IMR-90 (cell line): ENCODE measurements around the gene DMRT2. TPM values are rescaled to one million over a fixed set of nuclear protein-coding genes. Genes with fewer than 3 reads are reported as not detected.

Experiments
- ATAC-seq: fragments of 200-7000 bp; cut with Tn5 transposase; 2 replicates; pipeline ENCODE4 v1.9.1; 2020; ENCODE audit warnings: low read depth, mild to moderate bottlenecking, moderate library complexity
- BruUV-seq: library from RNA; stranded (reverse); fragments of 400-500 nt; replicated peaks from 2 replicates; lab custom pipeline; 2021; lab: Mats Ljungman, UMichigan
- CTCF ChIA-PET: fragments of 300-600 bp; formaldehyde crosslinking; extraction: SDS; loops from one replicate; lab custom pipeline; 2021; ENCODE audit warnings: antibody characterized with exemption; lab: Yijun Ruan, JAX
- POLR2A ChIA-PET: fragments of 300-600 bp; sonication (Branson Sonifier 250); formaldehyde crosslinking; loops from one replicate; lab custom pipeline; 2022; ENCODE audit warnings: antibody characterized with exemption; ENCODE audit not compliant: unreplicated experiment; lab: Charles Lee
- DNase-seq: peaks from one replicate; pipeline ENCODE4 v3.0.0; 2013
- H2AFZ ChIP-seq: replicated peaks from 2 replicates; pipeline ENCODE3; 2013; ENCODE audit warnings: low read length, mild to moderate bottlenecking; ENCODE audit not compliant: poor library complexity
- H2AK5ac ChIP-seq: 2 replicates; pipeline ENCODE4 v1.6.1; 2013; ENCODE audit warnings: low read depth, low read length, inconsistent platforms
- H2AK9ac ChIP-seq: replicated peaks from 2 replicates; pipeline ENCODE3; 2013; ENCODE audit warnings: mild to moderate bottlenecking, low read depth, low read length, moderate library complexity; ENCODE audit not compliant: poor library complexity
- H2BK120ac ChIP-seq: 2 replicates; pipeline ENCODE4 v1.6.1; 2013; ENCODE audit warnings: low read depth, low read length, inconsistent platforms
- H2BK15ac ChIP-seq: 3 replicates; pipeline ENCODE4 v1.6.1; 2013; ENCODE audit warnings: low read depth, low read length, inconsistent platforms
- H2BK20ac ChIP-seq: 2 replicates; pipeline ENCODE4 v1.6.1; 2013; ENCODE audit warnings: low read depth, mild to moderate bottlenecking, inconsistent platforms, low read length, moderate library complexity
- H2BK5ac ChIP-seq: 2 replicates; pipeline ENCODE4 v1.6.1; 2013; ENCODE audit warnings: mild to moderate bottlenecking, low read depth, low read length, inconsistent platforms; ENCODE audit not compliant: poor library complexity, severe bottlenecking
- H3K14ac ChIP-seq: replicated peaks from 2 replicates; pipeline ENCODE4 v1.6.1; 2013; ENCODE audit warnings: low read depth, low read length, inconsistent platforms
- H3K18ac ChIP-seq: 2 replicates; pipeline ENCODE4 v1.6.1; 2013; ENCODE audit warnings: low read depth, low read length, control low read depth
- H3K23ac ChIP-seq: 2 replicates; pipeline ENCODE4 v1.6.1; 2013; ENCODE audit warnings: low read depth, low read length, inconsistent platforms
- H3K27ac ChIP-seq: 2 replicates; pipeline ENCODE4 v1.5.1; 2013; ENCODE audit warnings: mild to moderate bottlenecking, control low read depth, low read length; ENCODE audit not compliant: insufficient read depth
- H3K27me3 ChIP-seq: 2 replicates; pipeline ENCODE4 v1.6.1; 2013; ENCODE audit warnings: low read length; ENCODE audit not compliant: control insufficient read depth, insufficient read depth
- H3K36me3 ChIP-seq: 2 replicates; pipeline ENCODE4 v1.6.1; 2013; ENCODE audit warnings: low read length, mixed read lengths; ENCODE audit not compliant: control insufficient read depth, insufficient read depth
- H3K4ac ChIP-seq: 2 replicates; pipeline ENCODE4 v1.6.1; 2013; ENCODE audit warnings: low read depth, low read length, inconsistent platforms
- H3K4me1 ChIP-seq: 2 replicates; pipeline ENCODE4 v1.6.1; 2013; ENCODE audit warnings: low read length, mixed read lengths; ENCODE audit not compliant: control insufficient read depth, insufficient read depth
- H3K4me2 ChIP-seq: 2 replicates; pipeline ENCODE4 v1.6.1; 2013; ENCODE audit warnings: low read depth, mild to moderate bottlenecking, control low read depth, low read length, moderate library complexity
- H3K4me3 ChIP-seq: 2 replicates; pipeline ENCODE4 v1.5.1; 2013; ENCODE audit warnings: low read depth, mild to moderate bottlenecking, control low read depth, low read length, moderate library complexity; ENCODE audit not compliant: insufficient read depth
- H3K56ac ChIP-seq: 2 replicates; pipeline ENCODE4 v1.6.1; 2013; ENCODE audit warnings: low read length, inconsistent platforms; ENCODE audit not compliant: insufficient read depth; ENCODE audit errors: extremely low read depth
- H3K79me1 ChIP-seq, 2 experiments: 2 replicates each; pipeline ENCODE4 v1.6.1; 2013; ENCODE audit warnings: low read length in 2 of 2, inconsistent platforms in 1 of 2, low read depth in 1 of 2
- H3K9ac ChIP-seq: 2 replicates; pipeline ENCODE4 v1.6.1; 2013; ENCODE audit warnings: low read depth, low read length, control low read depth
- H3K9me1 ChIP-seq: 2 replicates; pipeline ENCODE4 v1.6.1; 2013; ENCODE audit warnings: low read length, inconsistent platforms; ENCODE audit not compliant: insufficient read depth
- H3K9me3 ChIP-seq: 2 replicates; pipeline ENCODE4 v1.6.1; 2013; ENCODE audit warnings: low read length; ENCODE audit not compliant: control insufficient read depth, insufficient read depth
- H4K20me1 ChIP-seq: 2 replicates; pipeline ENCODE4 v1.6.1; 2013; ENCODE audit warnings: low read length, inconsistent platforms; ENCODE audit not compliant: insufficient read depth
- H4K5ac ChIP-seq: 2 replicates; pipeline ENCODE4 v1.6.1; 2013; ENCODE audit warnings: mild to moderate bottlenecking, low read depth, low read length, control low read depth
- H4K8ac ChIP-seq, 2 experiments: 2 replicates each; pipeline ENCODE4 v1.6.1; 2013; ENCODE audit warnings: low read depth in 2 of 2, low read length in 2 of 2, control low read depth in 1 of 2, inconsistent platforms in 1 of 2
- H4K91ac ChIP-seq: 2 replicates; pipeline ENCODE4 v1.6.1; 2013; ENCODE audit warnings: low read depth, low read length, inconsistent platforms; ENCODE audit not compliant: insufficient read depth
- MAZ ChIP-seq: IDR thresholded peaks from 2 replicates; pipeline ENCODE4 v1.6.1; 2012; ENCODE audit warnings: low read depth, mild to moderate bottlenecking, low read length, improper control_type of control experiment, moderate library complexity, borderline replicate concordance
- MXI1 ChIP-seq: IDR thresholded peaks from 2 replicates; pipeline ENCODE4 v1.6.1; 2012; ENCODE audit warnings: low read depth, mild to moderate bottlenecking, low read length, moderate library complexity, borderline replicate concordance
- SMC3 ChIP-seq: fragments of 150-350 bp; IDR thresholded peaks from 2 replicates; pipeline ENCODE4 v1.6.1; 2016; ENCODE audit warnings: low read depth, mild to moderate bottlenecking, antibody characterized with exemption, low read length, moderate library complexity
- dilution Hi-C: fragments of 300-500 bp; cut with HindIII; formaldehyde crosslinking; loops from one replicate; pipeline ENCODE4 v1.14.3; 2018; ENCODE audit warnings: low sequenced_read_pairs; ENCODE audit not compliant: unreplicated experiment
- in situ Hi-C: fragments of 300-500 bp; cut with MboI; formaldehyde crosslinking; loops from 3 replicates; pipeline ENCODE4 v1.14.3; 2019; ENCODE audit warnings: low sequenced_read_pairs, inconsistent platforms, mixed read lengths
- intact Hi-C: fragments of 100-400 bp; cut with micrococcal nuclease; formaldehyde crosslinking; loops from 2 replicates; pipeline ENCODE4 v1.10.0; 2022
- polyA plus RNA-seq, 3 experiments: library from polyadenylated mRNA; depleted of rRNA; stranded (reverse); fragments of >200 nt; gene quantifications; 2 replicates each; pipeline ENCODE4 v1.2.3, GENCODE V29; 2012; ENCODE audit warnings: low replicate concordance in 1 of 3
- total RNA-seq: library from RNA; depleted of rRNA; stranded (reverse); fragments of >200 nt; gene quantifications from 2 replicates; pipeline ENCODE4 v1.2.3, GENCODE V29; 2012
- TF ChIP-seq, protein P1 (sequence below): fragments of 150-350 bp; IDR thresholded peaks from 2 replicates; pipeline ENCODE4 v1.6.1; 2016; ENCODE audit warnings: low read depth, mild to moderate bottlenecking, low read length, moderate library complexity, borderline replicate concordance

DMRT2 gene
- total and polyA plus RNA-seq, 2 of the 4 experiments (the other 2 are of a cell fraction): not detected

DNA sequence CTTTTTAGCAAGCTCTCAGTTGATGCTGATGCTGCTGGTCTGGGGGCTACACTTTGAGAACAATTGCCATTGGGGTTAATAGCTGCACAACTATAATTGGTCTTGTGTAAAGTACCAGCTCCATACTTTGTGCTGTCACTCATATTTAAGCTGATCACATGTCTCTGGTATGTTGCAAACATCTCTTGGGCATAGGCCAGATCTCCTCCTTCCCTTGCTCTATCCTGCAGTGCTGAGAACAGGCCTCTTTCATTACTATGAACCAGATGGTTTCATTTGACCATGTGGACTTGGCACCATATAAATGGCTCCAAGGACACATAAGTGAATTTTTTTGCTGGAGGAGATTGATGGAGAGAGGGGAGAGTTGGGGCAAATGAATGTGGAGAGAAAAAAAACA, 48.4 kb downstream of the DMRT2 start:
- H3K9me1 ChIP-seq: no peaks in the 10 kb centered on the region
- H3K79me1 ChIP-seq: no peaks in the 10 kb centered on the region
- H2BK20ac ChIP-seq: no peak overlapping the region
- H3K56ac ChIP-seq: no peak overlapping the region
- no peaks in the 10 kb centered on the region for H4K20me1 ChIP-seq
- H3K14ac ChIP-seq: no peak overlapping the region
- no peaks in the 10 kb centered on the region for H3K4me1 ChIP-seq
- no peak for DNase-seq
- no peak overlapping the region for H2BK120ac ChIP-seq
- TF ChIP-seq MAZ (no peak), SMC3 (no peak), MXI1 (no peak)
- TF ChIP-seq, protein P1, sequence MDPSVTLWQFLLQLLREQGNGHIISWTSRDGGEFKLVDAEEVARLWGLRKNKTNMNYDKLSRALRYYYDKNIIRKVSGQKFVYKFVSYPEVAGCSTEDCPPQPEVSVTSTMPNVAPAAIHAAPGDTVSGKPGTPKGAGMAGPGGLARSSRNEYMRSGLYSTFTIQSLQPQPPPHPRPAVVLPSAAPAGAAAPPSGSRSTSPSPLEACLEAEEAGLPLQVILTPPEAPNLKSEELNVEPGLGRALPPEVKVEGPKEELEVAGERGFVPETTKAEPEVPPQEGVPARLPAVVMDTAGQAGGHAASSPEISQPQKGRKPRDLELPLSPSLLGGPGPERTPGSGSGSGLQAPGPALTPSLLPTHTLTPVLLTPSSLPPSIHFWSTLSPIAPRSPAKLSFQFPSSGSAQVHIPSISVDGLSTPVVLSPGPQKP: no peak
- no peak overlapping the region for H3K23ac ChIP-seq
- no peak overlapping the region for H3K4me3 ChIP-seq
- no peak overlapping the region for H2AFZ ChIP-seq
- H4K8ac ChIP-seq: no peak overlapping the region
- no peaks in the 10 kb centered on the region; the same call in 1 of the 2 replicates for H3K9me3 ChIP-seq
- H3K9ac ChIP-seq: no peak overlapping the region
- H3K27ac ChIP-seq: no peak overlapping the region
- BruUV-seq: no TSS peak
- no peak overlapping the region for H2BK15ac ChIP-seq
- intact Hi-C loops: no loop called here
- H3K4me2 ChIP-seq: no peak overlapping the region
- ChIA-PET POLR2A (no interaction called here), CTCF (interaction anchor here (0.6 kb wide), 1 partner anchor 621 kb away, joined by 3 read pairs; no protein-coding TSS in a partner anchor)
- H4K91ac ChIP-seq: no peak overlapping the region
- H3K18ac ChIP-seq: no peak overlapping the region
- H3K27me3 ChIP-seq: no peaks in the 10 kb centered on the region
- no peak overlapping the region for H4K5ac ChIP-seq
- H3K36me3 ChIP-seq: no peaks in the 10 kb centered on the region
- no peak overlapping the region for H2AK5ac ChIP-seq
- in situ Hi-C loops: no loop called here
- dilution Hi-C loops: no loop called here
- H2AK9ac ChIP-seq: no peak overlapping the region
- no peak for ATAC-seq
- no peak overlapping the region for H2BK5ac ChIP-seq
- H3K4ac ChIP-seq: no peak overlapping the region
